GM12801 (cell line): ENCODE measurements around the gene CHD5.

Source experiments
- TF ChIP-seq, protein P1 (sequence below): IDR thresholded peaks from one replicate; pipeline ENCODE4 v1.5.1; 2011; ENCODE audit warnings: control low read depth; ENCODE audit not compliant: insufficient read length; ENCODE audit errors: extremely low read depth

CHD5 gene

DNA sequence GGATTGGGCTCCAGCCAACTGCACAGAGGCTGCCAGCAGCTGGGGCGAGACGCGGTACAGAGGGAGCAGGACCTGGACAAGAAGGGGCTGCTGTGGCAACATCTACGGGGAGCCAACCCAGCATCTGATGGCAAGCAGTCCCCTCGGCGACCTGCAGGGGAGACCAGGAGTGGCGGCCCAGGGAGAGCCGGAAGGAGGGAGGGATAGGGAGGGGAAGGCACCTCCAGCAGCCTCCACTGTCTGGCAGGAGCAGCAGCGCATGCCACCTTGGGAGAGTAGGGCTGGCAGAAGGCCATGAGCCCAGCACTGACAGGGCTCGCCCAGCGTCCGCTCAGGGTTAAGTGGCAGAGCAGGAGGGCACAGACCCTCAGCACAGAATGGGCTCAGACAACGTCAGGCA is 17.3 kb downstream of the CHD5 start:
- TF ChIP-seq, protein P1, sequence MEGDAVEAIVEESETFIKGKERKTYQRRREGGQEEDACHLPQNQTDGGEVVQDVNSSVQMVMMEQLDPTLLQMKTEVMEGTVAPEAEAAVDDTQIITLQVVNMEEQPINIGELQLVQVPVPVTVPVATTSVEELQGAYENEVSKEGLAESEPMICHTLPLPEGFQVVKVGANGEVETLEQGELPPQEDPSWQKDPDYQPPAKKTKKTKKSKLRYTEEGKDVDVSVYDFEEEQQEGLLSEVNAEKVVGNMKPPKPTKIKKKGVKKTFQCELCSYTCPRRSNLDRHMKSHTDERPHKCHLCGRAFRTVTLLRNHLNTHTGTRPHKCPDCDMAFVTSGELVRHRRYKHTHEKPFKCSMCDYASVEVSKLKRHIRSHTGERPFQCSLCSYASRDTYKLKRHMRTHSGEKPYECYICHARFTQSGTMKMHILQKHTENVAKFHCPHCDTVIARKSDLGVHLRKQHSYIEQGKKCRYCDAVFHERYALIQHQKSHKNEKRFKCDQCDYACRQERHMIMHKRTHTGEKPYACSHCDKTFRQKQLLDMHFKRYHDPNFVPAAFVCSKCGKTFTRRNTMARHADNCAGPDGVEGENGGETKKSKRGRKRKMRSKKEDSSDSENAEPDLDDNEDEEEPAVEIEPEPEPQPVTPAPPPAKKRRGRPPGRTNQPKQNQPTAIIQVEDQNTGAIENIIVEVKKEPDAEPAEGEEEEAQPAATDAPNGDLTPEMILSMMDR: no peak

DNA sequence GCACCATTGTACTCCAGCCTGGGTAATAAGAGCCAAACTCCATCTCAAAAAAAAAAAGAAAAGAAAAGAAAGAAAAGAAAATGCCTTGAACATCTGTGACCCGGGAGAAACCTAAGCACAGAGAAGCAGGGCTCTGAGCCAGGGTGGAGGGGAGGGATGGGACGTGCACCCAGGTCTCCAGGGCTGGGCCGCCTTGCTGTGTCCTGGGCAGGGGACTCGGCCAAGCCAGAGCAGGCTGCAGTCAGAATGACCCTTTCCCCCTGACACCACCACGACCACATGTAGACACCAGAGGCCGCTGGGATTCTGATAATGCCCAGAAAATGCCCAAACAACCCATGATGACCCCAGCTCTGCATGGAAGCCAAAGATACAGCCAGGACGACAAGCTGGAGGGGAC is 17.8 kb downstream of the CHD5 start:
- TF ChIP-seq, protein P1: no peak

- TF ChIP-seq, protein P1: no peak
These were observed 21.9 kb downstream of the CHD5 start for GRCh38 chr1:6158181-6158580.

DNA sequence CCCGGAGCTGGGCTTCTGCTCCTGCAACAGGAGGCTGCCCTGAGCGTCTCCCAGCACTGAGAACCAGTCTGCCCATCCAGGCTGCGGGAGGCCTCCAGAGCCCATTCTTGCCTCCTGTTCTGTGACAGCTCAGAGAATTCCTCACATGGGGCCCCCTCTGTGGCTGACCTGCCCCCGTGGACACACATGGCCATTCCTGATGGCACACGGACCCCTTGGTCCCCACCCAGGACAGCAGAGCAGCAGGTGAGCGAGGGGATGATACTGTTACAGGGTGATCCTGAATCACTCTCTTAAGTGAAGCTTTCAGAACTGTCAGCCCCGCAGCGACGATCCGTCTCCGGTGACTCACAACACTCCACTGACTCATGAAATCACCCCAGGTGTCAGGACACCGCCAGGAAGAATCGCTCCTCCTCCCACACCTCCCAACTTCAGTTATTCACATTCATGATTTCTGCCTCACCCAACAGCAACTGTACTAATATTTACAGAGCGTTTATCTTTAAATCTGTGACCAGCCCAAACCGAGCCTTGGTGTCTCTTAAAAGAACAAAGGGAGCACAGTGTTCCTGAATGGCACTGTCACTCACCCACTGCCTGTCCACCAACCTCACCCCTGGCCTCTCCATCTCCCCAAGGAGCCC is 22.5 kb downstream of the CHD5 start:
- TF ChIP-seq, protein P1: no peak

DNA sequence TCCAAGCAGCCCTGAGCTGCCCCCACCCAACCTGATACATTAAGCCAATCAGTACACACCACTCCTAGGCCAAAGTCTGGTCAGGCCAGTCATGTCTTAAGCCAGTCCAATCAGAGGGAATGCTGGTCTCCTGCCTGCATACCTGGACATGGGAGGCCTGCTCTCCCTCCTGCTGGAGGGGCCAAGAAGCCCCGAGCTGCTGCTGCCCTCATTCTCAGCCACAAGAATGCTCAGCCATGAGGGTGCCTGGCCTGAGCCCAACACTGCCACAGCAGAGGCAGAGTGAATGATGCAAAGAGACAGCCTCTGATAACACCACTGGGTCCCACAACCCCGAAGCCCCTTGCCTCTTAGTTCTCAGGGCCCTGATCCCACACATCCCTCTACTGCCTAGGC is 23.0 kb downstream of the CHD5 start:
- TF ChIP-seq, protein P1: no peak

- TF ChIP-seq, protein P1: no peak
These were observed 25.4 kb downstream of the CHD5 start for GRCh38 chr1:6154525-6155319.

- TF ChIP-seq, protein P1: no peak
These were observed 27.2 kb downstream of the CHD5 start for GRCh38 chr1:6152882-6153281.
